GM20000 (cell line): ENCODE measurements around the gene WWOX.

Source experiments
- DNase-seq: peaks from one replicate; pipeline ENCODE4 v3.0.0; 2012; ENCODE audit warnings: low spot score
- CTCF ChIP-seq: IDR thresholded peaks from 2 replicates; pipeline ENCODE4 v1.5.1; 2012; ENCODE audit warnings: mild to moderate bottlenecking, control low read depth; ENCODE audit errors: extremely low read depth, missing control alignments

The WWOX gene

DNA sequence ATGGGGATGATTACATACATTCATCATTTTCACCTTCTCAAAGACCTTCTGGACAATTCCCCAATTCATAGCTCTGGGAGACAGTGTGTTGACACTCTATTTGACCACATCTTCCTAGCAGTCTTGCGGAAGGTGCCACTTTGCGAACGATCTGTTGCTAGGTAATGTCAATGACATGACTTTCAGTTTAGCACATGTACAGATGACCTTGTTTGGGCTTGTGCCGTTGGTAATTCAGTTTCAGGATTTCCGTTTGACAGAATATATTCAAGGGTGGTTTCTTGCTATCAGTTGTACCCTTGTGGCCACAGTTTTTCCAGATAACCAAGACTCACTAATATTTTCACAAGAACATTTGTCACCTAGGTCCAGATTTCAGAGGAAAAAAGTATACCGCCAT is 478.2 kb downstream of the WWOX start:
- TF ChIP-seq CTCF = no peak
- DNase-seq = no peak

GRCh38 chr16:78579020-78579419 is 479.6 kb downstream of the WWOX start:
- no peak for TF ChIP-seq CTCF
- DNase-seq = no peak

DNA sequence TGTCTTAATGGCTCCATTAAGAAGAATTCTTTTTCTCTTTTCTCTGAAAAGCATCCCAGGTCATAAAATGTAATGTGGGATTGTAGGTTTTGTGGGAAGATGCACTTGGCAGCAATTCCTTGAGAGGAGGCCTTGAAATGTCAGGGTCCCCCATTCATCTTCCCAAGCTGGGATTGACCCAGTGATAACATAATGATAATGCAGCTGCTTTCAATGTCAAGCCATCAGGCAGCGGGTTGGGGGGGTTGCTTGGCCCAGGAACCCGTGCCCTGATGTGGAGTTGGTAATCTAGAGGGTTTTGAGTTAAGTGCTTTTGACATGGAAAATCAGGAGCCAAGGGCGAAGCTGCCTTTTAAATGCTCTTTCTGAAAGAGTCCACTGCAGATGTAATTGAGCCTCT is 484.0 kb downstream of the WWOX start:
- no peak for DNase-seq
- no peak for TF ChIP-seq CTCF

DNA sequence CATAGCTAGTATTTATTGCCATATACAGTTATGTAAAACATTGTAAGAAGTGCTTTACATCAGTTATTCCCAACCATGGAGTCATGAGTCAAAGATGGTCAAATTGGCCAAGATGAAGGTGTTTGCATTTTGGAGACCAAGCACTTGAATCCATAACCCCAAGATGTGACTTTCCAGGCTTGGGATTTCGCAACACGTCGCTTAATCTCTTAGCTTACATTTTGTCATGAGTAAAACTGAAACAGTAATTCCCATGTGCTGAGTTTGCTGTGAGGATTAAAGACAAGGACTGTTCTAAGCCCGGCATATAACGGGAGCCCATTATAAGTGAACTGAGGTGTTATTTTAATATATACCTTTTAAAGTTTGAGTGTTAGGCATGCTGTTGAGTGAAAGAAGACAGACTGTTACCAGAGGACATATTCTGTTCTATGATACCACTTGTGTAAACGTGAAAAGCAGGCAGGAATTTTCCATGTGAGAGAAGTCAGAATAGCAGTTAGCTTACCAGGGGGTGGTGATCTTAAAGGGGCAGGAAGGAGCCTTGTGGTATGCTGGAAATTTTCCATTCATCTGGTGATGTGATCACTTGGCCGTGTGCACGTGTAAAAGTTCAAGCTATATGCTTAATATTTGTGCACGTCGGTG is 484.9 kb downstream of the WWOX start:
- no peak for DNase-seq
- no peak for TF ChIP-seq CTCF

- DNase-seq = no peak
- no peak for TF ChIP-seq CTCF
Observed at GRCh38 chr16:78584991-78585390, 485.5 kb downstream of the WWOX start.

- no peak for DNase-seq
- TF ChIP-seq CTCF = no peak
Observed at GRCh38 chr16:78589331-78589730, 489.9 kb downstream of the WWOX start.

DNA sequence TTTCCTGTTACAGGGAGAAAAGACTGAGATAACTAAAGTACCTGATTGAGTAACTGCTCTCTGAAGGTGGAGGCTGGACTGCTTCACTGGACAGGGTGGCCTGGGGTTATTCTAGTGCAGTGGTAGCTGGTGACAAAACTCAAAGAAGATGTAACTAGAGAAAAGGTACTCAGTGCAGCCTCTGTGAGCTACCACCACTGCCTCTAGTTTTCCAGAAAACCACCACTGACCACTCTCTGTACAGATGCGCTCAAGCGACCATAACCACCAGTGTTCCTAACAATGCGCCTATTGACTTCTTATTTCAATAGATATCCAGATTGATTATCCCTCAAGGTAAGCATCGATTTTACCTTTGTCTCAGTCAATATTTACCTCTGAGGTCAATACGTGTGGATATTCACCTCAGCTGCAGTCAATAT is 492.2 kb downstream of the WWOX start:
- TF ChIP-seq CTCF = no peak
- DNase-seq = no peak

DNA sequence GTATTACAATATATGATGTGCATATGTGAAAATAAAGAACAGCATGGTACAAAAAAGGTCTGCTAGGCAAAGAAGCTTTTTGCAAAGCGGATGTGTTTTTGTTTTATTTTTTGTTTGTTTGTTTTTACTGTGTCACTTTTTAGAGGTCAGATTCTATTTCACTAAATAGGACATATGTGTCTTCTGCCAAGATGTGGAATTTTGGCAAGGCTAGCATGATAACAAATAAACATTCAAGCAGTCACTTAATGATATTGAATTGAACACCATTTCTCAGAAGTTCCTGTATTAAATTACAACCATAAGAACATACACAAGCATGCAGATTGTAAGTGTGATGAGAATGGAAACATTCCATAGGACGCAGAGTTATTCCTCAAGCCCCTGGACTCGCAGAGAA is 492.7 kb downstream of the WWOX start:
- DNase-seq = no peak
- no peak for TF ChIP-seq CTCF
